IPS-18c (cell line): ENCODE measurements around the gene CMIP.
"Not testable (repeated sequence)": the region's sequence is repeated elsewhere in the genome, so short reads cannot be mapped to it uniquely, and the experiment has no call there.

Experiments used
- H3K4me3 ChIP-seq: 2 replicates; pipeline ENCODE4 v1.7.0; 2013; ENCODE audit warnings: low read depth, mild to moderate bottlenecking, low read length, moderate library complexity; ENCODE audit not compliant: insufficient read depth
- H3K9me3 ChIP-seq: one replicate; pipeline ENCODE4 v1.6.1; 2013; ENCODE audit warnings: mild to moderate bottlenecking, low read length, moderate library complexity; ENCODE audit not compliant: control insufficient read depth, insufficient read depth

Gene CMIP

GRCh38 chr16:81720973-81721906, 276.6 kb downstream of the CMIP start:
- Histone ChIP-seq H3K4me3 (no peak overlapping the region), H3K9me3 (no peaks in the 10 kb centered on the region)

- H3K9me3 ChIP-seq, result no peaks in the 10 kb centered on the region
- H3K4me3 ChIP-seq, result no peak overlapping the region
Observed at GRCh38 chr16:81723098-81723723, 278.6 kb downstream of the CMIP start.

DNA sequence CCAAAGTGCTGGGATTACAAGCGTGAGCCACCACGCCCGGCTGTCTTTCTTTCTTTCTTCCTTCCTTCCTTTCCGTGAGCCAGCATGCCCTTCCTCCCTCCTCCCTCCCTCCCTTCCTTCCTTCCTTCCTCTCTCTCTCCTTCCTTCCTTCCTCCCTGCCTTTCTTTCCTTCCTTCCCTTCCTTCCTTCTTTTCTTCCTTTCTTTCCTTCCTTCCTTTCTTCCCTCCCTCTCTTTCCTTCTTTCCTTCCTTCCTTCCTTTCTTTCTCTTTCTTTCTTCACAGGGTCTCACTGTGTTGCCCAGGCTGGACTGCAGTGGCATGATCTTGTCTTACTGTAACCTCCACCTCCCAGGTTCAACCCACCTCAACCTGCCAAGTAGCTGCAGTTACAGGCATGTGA, 283.8 kb downstream of the CMIP start:
- Histone ChIP-seq H3K4me3 (no peak overlapping the region), H3K9me3 (no peaks in the 10 kb centered on the region)

GRCh38 chr16:81729451-81729850, 284.8 kb downstream of the CMIP start:
- Histone ChIP-seq H3K4me3 (no peak overlapping the region), H3K9me3 (no peaks in the 10 kb centered on the region)

DNA sequence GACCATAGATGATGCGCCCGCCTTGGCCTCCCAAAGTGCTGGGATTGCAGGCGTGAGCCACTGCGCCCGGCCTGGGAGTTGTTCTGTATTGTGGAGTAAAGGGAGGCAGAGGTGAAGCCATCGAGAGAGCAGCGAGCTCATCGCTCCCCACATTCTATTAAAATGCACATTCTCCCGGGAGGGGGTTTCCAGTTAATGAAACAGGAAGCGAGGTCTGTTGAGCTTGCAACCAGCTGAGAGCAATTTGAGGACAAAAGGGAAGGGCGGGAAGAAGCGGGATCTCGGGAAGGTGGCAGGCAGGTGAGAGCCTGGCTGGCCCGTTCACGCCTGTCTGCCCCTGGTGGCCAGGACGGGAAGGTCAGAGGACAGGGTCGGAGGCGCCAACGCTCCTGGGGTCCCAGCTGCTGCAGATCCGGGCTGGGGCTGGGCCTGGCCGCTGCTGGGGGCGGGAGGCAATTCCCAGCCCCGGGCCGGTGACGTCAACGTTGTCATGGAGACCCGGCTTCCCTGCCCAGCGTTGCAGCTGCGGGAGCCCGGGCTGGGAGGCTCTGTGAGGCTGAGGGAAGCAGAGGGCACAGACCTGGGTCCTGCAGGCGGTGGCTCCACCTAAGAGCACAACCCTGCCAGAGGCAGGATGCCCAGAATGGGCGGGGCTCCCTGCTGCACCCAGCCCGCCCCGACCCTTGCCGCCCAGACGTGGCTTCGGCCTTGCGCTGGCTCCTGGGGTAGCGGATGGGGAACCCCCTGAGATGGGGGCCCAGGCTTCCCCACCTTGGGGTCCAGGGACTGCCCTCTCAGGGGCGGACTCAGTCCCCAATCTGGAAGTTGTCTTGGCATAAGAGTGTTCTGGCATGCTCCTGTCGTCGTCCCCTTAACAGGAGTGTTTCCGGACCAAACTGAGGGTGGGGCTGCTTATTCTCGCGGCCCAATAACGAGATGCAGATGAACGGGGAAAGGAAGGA, 285.8 kb downstream of the CMIP start:
- peak overlapping the region; percentile 46; the same call in 1 of the 2 replicates for H3K4me3 ChIP-seq
- no peaks in the 10 kb centered on the region for H3K9me3 ChIP-seq

DNA sequence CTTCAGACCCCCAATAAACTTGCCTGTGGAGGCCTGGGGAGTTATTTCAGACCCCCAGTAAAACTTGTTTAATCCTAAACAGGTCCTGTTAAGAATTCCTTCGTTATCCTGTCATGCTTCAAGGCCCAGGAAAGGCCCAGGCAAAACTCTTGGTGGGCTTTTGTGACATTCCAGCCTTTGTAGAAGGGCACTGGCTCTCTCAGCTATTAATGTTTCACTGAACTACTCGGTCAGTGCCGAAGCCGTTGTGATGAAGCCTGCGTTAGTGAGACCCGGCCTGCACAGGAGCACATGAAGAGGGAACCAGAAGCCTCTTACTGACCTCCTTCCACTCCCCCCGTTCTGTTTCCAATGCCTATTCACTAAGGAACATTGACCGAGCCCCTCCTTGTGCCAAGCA, 287.0 kb downstream of the CMIP start:
- no peaks in the 10 kb centered on the region for H3K9me3 ChIP-seq
- no peak overlapping the region for H3K4me3 ChIP-seq

DNA sequence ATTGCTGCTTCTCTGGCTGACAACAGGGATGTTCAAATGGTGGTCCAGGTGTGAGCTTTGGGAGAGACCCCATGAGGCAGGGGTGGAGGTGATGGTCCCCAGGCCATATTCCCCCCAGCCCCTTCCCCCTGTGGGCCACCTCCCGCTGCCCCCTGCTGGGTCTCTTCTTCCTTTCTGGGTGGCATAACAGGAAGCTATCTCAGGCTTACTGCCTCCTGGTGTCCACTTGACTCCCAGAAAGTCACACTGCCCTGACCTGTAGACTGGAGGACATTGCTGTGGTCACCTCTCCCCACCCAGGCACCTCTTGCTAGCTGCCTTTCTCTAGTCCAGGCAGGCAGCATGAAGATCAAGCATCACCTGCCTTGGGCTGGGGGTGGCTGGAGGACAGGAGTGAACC, 288.1 kb downstream of the CMIP start:
- H3K4me3 ChIP-seq, result no peak overlapping the region
- H3K9me3 ChIP-seq, result no peaks in the 10 kb centered on the region

GRCh38 chr16:81733295-81733694, 288.7 kb downstream of the CMIP start:
- no peak overlapping the region for H3K4me3 ChIP-seq
- no peaks in the 10 kb centered on the region for H3K9me3 ChIP-seq

GRCh38 chr16:81734632-81735434, 290.2 kb downstream of the CMIP start:
- H3K4me3 ChIP-seq, result no peak overlapping the region
- H3K9me3 ChIP-seq, result no peaks in the 10 kb centered on the region

GRCh38 chr16:81737885-81738536, 293.4 kb downstream of the CMIP start:
- Histone ChIP-seq H3K4me3 (no peak overlapping the region), H3K9me3 (no peaks in the 10 kb centered on the region)

DNA sequence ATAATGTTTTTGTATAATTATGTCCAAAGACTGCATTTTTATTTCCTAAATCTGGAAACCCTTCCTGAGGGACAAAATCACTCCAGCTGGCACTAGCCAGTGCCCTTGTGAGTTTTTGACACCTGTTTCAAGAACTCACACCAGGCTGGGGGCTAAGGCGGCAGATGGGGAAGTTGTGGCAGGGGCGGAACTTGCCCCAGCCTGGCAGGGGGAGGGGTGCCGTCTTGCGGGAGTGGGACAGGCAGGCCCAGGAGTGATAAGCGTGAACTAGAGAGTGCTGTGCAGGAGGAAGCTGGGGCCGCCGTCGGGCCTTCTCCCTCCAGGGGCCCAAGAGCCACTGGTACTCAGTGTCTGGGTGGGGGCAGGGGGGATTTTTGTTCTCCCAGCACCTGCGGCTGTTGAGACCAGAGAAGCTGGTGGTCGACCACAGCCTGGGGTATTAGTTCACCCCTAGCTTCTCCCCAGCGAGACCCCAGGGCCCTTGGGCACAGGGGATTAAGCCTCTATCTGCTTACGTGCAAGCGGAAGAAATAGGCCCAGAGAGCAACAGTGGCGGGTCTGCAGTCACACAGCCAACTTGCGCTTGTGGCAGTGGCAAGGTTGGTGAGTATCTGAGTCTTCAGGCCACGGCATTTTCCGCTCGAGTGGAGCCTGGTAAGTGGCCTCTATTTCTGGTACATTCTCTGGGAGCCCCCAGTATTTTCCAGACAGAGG, 294.3 kb downstream of the CMIP start:
- no peak overlapping the region for H3K4me3 ChIP-seq
- no peaks in the 10 kb centered on the region for H3K9me3 ChIP-seq

GRCh38 chr16:81739503-81739902, 294.9 kb downstream of the CMIP start:
- Histone ChIP-seq H3K9me3 (no peaks in the 10 kb centered on the region), H3K4me3 (no peak overlapping the region)

GRCh38 chr16:81740169-81740568, 295.6 kb downstream of the CMIP start:
- no peaks in the 10 kb centered on the region for H3K9me3 ChIP-seq

DNA sequence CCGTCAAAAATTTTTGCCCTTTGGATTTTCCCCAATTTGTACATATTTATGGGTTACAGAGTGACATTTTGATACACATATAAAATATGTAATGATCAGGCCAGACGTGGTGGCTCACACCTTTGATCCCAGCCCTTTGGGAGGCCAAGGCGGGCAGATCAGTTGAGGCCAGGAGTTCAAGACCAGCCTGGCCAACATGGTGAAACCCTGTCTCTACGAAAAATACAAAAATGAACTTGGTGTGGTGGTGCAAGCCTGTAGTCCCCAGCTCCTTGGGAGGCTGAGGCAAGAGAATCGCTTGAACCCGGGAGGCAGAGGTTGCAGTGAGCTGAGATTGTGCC, 296.8 kb downstream of the CMIP start:
- H3K9me3 ChIP-seq, H3K4me3 ChIP-seq: not testable (repeated sequence)

More at GRCh38 chr16:81740169-81740568, 295.6 kb downstream of the CMIP start:
- H3K4me3 ChIP-seq, result no peak overlapping the region

DNA sequence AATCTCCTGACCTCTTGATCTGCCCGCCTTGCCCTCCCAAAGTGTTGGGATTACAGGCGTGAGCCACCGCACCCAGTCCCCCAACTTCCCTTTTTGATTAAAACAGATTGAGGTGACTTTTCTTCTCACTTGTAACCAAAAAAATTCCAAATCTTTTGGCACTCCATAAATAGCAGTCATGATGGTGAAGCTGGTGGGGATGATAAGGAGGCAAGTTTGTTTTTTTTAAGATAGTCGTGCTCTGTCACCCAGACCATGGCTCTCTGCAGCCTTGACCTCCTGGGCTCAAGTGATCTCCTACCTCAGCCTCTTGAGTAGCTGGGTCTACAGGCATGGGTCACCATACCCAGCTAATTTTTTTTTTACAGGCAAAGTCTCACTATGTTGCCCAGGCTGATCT, 299.8 kb downstream of the CMIP start:
- Histone ChIP-seq H3K9me3 (no peaks in the 10 kb centered on the region), H3K4me3 (no peak overlapping the region)

GRCh38 chr16:81744911-81745310, 300.3 kb downstream of the CMIP start:
- no peaks in the 10 kb centered on the region for H3K9me3 ChIP-seq
- H3K4me3 ChIP-seq, result no peak overlapping the region
